ENCODE measurements around the gene LYST.

The LYST gene

DNA sequence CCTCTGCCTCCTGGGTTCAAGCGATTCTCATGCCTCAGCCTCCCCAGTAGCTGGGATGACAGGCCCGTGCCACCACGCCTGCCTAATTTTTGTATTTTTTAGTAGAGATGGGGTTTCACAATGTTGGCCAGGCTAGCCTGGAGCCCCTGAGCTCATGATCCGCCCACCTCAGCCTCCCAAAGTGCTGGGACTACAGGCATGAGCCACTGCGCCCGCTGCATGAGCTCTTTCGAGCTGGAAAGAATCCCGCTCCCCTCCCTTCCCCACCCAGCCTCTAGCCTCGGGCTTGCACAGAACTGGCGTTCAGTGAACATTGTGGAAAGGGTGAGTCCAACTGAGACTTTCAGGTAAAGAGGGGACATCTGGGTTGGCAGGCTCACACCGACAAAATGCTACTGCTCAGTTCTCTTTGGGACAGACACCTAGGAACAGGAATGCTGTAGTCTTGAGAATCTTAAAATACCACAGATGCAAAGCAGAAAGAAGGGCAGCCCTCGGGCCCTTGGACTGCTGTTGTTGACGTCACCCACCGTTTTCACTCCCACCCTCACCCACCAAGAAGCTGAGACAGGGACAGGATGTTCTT, 207.4 kb downstream of the LYST start:
- DNase-seq (ENCODE audit: low read depth), result no peak
- no peak overlapping the region for H3K4me3 ChIP-seq (ENCODE audit: low read depth, low read length)
- TF ChIP-seq CTCF (IDR thresholded peaks at IDR 0.05; ENCODE audit: insufficient read depth, low read depth, low read length, missing control alignments), result no peak

DNA sequence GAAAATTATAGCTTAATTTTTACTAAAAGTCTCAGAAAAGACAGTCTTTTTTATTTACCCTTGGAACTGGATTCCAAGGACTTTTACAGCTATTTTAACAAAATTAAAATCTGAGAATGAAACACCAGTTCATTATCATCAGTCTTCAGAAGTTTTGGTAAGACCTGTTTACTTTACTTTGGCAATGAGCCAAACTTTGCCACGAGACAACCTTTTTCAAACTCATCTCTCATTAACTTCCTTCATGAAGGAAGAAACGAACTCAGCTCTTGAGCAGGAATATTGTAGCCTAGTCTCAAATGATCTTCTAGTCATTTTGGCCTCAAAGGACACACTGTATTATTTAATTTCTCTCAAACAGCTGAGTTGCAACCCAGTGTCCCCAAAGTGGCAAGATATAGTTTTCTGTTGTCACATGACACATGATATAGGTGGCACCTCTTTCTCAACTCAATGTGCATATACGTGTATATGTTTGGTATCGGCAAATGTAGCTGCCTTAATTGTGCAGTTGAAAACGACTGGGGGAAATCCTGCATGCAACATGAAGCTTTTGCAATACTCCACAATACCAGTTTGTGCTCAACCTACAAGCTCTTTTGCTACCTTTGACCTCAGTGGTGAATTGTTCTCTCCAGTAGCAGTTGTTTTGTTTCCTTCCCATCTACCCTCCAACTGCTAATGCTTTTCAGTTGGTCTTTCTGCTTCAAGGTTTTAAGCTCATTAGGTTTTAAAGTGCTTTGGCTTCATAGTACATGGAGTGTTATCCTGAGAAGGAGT, 208.8 kb downstream of the LYST start:
- TF ChIP-seq CTCF (IDR thresholded peaks at IDR 0.05; ENCODE audit: insufficient read depth, low read depth, low read length, missing control alignments), result no peak
- H3K4me3 ChIP-seq (ENCODE audit: low read depth, low read length), result no peak overlapping the region
- DNase-seq (ENCODE audit: low read depth), result no peak

GRCh38 chr1:235657269-235657668, 209.4 kb downstream of the LYST start:
- no peak for DNase-seq (ENCODE audit: low read depth)
- H3K4me3 ChIP-seq (ENCODE audit: low read depth, low read length), result no peak overlapping the region
- no peak for TF ChIP-seq CTCF (IDR thresholded peaks at IDR 0.05; ENCODE audit: insufficient read depth, low read depth, low read length, missing control alignments)

GRCh38 chr1:235652364-235652763, 214.3 kb downstream of the LYST start:
- no peak for TF ChIP-seq CTCF (IDR thresholded peaks at IDR 0.05; ENCODE audit: insufficient read depth, low read depth, low read length, missing control alignments)
- H3K4me3 ChIP-seq (ENCODE audit: low read depth, low read length), result no peak overlapping the region
- DNase-seq (ENCODE audit: low read depth), result no peak

- TF ChIP-seq CTCF (IDR thresholded peaks at IDR 0.05; ENCODE audit: insufficient read depth, low read depth, low read length, missing control alignments), result no peak
- no peak for DNase-seq (ENCODE audit: low read depth)
- H3K4me3 ChIP-seq (ENCODE audit: low read depth, low read length), result no peak overlapping the region
These were observed 215.4 kb downstream of the LYST start for GRCh38 chr1:235651170-235651806.

DNA sequence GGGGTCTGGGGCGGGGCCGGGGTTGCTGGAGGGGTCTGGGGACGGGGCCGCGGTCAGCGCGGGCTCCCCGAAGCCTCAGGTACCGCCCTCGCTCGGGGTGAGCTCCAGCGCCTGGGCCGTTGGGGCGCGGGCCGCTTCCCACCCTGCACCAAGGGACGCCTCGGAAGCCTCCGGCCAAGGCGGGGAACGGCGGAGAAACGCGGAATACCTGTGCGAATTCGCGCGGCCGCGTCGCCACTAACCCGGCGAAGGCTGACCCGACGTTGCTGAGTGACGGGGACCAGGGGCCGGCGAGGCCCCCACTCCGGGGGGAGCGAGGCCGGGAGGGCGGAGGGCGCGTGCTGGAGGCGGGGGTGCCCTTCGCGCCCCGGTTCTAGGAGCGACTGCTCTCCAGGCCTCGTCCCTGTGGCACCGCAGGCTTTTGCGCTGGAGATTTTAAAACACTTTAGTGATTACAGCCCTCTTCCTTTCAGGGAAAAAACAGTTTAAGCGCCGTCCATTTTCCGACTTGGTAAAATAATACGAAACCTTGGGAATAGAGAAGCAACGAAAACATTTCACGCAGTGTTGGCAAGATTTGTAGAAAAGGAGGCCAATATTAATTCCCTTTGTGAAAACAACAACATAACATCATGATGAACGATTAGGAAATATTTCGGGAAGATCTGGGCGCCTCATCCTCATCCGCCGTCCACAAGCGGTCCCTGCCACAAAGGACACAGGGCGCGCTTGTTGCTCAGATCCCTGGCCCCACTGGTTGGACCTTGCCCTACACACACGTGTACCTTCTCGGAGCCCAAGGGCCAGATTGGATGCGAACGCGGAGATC, 216.2 kb downstream of the LYST start:
- DNase-seq (ENCODE audit: low read depth), result no peak
- no peak overlapping the region; the same call in 1 of the 2 replicates for H3K4me3 ChIP-seq (ENCODE audit: low read depth, low read length)
- TF ChIP-seq CTCF (IDR thresholded peaks at IDR 0.05; ENCODE audit: insufficient read depth, low read depth, low read length, missing control alignments), result no peak
